HG02763 (cell line): ENCODE results near the gene ZNF232.
"Not testable (repeated sequence)": the region's sequence is repeated elsewhere in the genome, so short reads cannot be mapped to it uniquely, and the experiment has no call there.

Experiments
- ATAC-seq: cut with Tn5 transposase; IDR thresholded peaks from one replicate; pipeline ENCODE4 v1.9.1; 2021; ENCODE audit warnings: mild to moderate bottlenecking, moderate library complexity; ENCODE audit not compliant: unreplicated experiment

The ZNF232 gene

DNA sequence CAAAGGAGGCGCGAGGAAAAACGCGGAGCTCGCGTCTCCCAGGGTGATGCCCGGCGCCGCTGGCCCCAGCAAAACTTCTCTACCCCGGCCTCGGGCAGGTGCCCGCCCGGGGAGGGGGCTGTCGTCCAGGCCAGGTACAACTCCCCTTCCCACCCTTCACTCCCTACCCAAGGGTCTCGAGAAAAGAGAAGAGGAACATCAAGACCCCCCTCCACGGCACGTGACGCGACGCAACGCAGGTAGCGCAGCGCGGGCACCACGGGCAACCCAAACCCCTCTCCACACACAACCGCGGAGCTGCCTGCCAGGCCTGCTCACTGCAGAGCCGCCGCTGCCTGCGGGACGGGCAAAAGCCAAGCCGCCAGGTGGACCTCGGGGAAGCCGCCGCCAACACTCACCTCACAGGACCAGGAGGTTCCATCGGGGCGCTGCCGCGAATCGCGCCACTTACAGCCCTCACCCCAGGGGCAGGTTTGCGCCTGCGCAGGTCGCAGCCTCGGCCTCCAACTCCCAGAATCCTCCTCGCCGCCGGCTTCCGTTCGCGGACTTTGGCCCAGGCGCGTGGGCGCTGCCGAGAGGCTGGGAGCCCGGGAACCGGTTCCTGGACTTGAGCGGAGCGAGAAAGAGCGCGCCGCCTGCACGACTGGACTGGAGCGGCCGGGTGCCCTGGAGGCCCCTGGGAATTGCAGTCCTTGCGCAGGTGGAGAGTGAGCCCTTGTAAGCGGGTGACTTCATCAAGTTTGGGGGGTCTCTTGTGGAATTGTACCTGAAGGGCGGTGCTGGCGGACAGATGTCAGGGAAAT is at the start of gene ZNF232:
ZNF232 (minus strand) TSS at position 477 of the 803 bp plus-strand sequence; CDS start at position 421, 56 bp downstream.
- peak; percentile 84 for ATAC-seq

DNA sequence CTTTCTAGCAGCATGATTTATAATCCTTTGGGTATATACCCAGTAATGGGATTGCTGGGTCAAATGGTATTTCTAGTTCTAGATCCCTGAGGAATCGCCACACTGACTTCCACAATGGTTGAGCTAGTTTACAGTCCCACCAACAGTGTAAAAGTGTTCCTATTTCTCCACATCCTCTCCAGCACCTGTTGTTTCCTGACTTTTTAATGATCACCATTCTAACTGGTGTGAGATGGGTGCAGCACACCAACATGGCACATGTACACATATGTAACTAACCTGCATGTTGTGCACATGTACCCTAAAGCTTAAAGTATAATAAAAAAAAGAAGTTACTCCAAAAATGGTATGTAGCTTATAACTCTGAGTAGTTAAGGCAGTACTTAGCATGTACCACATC is 49.0 kb upstream of the ZNF232 start:
- not testable (repeated sequence) for ATAC-seq

DNA sequence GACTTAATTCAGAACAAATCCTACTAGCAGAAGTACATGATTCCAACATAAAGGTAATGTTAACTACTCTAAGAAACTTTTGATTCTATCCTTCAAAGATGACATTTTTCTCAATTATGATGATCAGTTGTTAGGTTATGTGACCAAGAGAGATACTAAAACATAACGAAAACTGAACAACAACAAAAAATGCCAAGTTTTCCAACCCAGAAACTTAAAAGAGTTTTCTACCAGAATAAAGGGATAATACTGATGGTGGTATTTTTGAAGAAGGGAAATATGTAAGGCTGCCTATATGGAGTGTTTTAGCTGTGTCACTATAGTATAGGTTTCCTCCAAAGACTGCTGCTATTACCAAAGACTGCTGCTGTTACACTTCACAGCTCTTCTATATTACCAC is 34.4 kb upstream of the ZNF232 start:
- ATAC-seq, result not testable (repeated sequence)

DNA sequence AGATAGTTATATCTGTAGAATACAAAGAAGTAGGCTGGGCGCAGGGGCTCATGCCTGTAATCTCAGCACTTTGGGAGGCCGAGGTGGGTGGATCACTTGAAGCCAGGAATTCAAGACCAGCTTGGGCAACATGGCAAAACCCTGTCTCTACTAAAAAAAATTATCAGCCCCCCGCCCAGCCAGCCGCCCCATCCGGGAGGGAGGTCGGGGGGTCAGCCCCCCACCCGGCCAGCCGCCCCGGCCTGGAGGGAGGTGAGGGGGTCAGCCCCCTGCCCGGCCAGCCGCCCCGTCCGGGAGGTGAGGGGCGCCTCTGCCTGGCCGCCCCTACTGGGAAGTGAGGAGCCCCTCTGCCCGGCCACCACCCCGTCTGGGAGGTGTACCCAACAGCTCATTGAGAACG is 31.2 kb upstream of the ZNF232 start:
- not testable (repeated sequence) for ATAC-seq

DNA sequence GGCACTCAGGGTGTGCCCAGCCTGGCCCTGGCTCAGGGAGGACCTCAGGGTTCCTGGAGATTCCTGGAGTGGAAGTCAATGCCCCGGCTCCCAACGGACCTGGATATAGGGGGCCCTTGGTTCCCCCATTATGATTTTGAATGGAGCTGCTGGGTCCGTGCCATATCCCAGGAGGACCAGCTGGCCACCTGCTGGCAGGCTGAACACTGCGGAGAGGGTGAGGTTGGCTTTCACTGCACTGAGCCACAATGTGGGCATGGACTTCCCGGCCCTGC is 27.7 kb upstream of the ZNF232 start:
- no peak for ATAC-seq

DNA sequence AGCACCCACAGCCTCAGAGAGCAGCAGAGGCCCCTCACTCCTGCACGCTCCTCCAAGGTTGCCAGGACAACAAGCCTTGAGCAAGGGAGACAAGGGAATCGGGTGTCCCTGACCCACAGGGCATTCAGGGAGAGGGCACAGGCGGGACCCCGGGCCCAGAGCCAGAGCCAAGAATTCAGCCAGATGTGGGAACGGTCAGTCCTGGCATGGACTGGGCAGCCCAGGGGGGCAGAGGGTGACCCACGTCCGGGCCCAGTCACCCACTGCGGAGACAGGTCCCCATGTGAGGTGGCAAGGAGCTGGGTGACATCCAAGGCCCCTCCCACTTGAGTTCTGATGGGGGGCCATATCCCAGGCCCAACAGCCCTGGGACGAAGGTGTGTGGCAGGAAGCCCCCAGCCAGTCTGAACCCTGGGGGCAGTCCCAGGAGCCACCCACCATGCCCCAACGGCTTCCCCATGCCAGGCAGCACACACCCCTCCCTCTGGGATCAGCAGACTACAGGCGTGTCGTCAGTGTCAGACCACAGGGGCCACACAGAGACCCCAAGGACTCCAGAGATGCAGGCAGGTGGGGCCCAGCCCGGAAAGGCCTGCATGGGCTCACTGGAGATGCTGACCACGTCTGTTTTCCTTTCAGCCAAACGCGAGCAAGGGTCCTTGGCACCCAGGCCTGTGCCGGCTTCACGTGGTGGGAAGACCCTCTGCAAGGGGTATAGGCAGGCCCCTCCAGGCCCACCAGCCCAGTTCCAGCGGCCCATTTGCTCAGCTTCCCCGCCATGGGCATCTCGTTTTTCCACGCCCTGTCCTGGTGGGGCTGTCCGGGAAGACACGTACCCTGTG is 27.2 kb upstream of the ZNF232 start:
- ATAC-seq, result no peak

DNA sequence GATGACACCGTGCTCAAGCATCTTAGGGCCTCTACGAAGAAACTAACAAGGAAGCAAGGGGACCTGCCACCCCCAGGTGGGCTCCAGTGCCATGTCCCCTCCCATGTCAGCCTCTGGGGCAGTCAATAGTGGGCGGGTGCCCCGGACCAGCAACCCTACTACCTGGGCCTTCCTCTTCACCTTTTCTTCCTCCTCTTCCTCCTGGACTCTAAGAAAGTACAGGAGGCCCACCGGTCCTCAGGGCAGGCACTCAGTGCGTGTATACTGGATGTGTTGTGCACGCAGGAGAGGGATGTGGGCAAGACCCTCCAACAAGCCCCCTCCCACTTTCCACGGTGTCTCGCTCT is 26.5 kb upstream of the ZNF232 start:
- ATAC-seq, result not testable (repeated sequence)

DNA sequence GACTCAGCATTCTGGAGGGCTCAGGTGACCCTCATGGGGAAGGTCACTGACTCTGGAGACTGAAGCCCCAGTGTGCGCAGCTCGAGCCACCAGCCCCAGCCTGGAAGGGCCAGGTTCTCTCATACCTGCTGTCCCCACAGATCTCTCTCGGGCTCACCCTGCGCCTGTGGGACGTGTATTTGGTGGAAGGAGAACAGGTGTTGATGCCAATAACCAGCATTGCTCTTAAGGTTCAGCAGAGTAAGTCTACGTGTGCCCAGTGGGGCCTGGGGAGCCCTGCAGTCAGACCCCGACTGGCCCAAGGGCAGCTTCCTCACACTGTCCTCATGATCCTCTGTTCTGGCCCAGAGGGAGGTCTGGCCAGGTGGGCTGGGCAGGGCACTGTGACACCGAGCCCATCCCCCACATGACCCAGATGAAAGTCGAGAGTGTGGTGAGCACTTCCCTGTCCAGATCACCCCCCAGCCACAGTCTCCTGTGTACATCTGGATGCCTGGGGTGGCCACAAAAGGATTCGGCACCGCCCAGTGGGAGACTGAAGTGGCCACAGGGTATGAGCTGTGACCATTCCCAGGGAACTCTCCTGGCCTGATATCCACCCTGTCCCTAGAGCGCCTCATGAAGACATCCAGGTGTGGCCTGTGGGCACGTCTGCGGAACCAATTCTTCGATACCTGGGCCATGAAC is 26.0 kb upstream of the ZNF232 start:
- not testable (repeated sequence) for ATAC-seq

DNA sequence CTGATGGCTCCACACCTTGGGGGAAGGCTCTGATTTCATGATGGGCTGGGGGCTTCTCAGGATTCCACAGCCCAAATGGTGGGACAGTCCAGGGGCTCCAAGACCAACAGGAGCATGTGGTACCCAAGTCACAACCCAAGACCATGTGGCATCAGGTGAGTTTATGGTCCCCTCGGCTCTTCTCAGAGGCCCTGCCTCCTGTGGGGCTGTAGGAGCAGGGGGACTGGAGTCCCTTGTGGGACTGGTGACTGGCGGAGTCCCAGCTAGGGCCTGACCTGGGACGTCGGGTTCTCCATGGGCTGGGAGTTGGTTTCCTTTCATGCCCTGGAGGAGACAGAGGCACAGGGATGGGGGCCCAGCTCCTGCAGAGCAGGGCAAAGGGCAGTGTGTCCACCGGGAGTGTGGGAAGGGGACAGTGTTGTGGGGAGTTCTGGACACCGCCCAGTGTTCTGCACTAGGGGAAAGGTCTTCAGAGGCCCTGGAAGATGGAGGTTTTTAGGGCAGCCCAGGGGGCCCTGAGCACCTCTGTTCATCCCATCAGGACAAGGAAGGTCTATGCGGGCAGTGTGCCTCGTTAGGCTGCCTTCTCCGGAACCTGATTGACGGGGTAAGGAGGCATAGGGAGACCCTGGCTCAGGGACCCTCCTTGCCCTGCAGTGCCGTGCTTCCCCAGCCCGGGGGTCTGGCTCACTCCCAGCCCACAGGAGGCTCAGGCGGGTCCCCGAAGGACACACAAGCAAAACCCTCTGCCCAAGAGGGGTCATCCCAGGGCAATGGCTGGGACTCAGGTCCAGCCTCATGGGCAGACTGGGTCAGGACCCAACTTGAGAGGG is 25.1 kb upstream of the ZNF232 start:
- not testable (repeated sequence) for ATAC-seq

DNA sequence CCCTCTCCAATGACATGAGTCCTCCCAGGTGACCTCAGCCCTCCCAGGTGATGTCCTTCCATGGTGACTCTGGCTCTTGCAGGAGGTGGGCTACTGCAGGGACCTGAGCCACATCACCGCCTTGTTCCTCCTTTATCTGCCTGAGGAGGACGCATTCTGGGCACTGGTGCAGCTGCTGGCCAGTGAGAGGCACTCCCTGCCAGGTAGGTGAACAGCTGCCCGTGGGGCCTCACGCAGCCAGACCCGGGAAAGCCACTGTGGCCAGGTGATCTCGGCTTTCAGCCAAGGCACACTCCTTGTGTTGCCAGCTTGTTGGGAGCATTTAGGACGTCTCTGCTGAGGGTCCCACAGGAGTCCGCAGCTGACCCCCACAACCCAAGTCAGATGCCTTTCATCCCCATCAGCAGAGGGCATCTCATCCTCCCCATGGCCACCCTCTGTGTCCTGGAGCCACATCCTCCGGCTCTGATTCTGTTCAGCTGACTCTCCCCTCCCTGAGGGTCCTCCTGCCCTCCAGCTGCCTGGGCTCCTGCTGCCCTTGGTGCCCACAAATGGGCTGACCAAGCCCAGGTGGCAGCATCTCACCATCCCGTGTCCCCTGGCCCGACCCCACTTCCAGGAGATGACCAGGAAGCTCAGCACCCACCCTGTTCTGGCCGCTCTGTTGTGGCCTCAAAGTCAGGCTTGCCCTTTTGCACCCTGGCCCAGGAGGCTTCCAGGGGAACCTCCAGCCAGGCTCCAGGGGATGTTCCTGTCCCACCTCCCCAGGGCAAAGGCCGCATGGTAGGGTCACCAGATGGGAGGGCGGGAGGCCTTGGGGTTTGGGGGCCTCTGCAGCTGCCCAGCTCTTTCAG is 24.3 kb upstream of the ZNF232 start:
- no peak for ATAC-seq

DNA sequence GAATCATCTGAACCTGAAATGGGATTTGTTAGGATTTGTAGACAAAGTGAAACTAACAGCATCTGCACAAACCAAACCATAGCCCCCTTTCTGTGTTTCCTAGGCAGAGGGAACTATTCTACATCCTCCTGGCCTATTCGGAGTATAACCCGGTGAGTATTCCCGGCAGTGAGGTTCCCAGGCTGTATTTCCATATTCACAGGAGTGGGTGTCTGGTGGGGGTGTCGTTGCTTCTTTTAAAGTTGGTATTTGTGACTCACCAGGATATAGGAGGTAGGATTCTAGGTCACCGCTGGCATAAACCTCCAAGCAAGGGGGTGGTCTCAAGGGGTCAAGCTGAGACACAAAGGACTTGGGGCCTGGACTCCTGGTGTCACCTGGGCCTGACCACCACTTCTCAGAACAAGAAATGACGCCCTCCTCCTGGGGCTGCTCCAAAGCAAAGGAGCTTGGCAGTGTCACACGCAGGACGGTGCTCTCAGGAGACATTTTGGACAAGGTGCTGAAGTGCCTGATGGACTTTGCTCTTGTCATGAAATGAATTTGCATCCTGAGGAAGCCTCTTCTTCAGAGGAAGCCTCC is 23.5 kb upstream of the ZNF232 start:
- not testable (repeated sequence) for ATAC-seq

DNA sequence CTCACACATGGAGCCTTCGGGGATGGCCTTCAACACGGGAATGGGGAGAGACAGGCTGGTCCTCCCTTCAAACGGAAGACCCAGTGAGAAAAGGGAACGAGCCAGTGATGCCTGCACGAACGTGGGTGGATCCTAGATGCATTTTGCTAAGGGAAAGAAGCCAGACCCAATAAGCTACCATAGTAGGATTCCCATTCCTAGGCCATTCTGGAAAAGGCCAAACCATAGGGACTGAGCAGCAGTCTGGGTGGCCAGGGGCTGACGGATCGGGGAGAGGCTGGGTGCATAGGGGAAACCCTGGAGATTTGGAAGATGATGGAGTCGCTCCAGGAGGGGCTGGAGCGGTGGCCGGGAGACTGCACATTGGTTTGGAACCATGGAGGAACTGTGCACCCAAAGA is 22.9 kb upstream of the ZNF232 start:
- not testable (repeated sequence) for ATAC-seq

DNA sequence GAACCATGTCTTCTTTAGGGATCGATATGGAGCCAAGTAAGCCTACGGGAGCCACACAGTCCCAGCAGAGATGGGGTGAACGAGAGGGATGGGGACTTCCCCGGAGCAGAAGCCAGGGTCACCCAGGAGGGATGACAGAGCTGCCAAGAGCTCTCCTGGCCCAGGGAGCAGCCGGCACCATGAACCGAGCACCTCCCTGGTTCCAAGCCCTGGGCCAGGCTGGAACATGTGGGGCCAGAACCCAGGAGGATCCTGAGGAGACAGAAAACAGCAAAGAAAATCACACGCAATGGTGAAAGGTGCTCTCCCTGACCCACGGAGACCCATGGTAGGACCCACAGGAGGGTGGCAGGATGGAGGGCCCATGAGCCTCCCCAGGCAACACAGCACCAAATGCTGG is 22.3 kb upstream of the ZNF232 start:
- ATAC-seq, result not testable (repeated sequence)

DNA sequence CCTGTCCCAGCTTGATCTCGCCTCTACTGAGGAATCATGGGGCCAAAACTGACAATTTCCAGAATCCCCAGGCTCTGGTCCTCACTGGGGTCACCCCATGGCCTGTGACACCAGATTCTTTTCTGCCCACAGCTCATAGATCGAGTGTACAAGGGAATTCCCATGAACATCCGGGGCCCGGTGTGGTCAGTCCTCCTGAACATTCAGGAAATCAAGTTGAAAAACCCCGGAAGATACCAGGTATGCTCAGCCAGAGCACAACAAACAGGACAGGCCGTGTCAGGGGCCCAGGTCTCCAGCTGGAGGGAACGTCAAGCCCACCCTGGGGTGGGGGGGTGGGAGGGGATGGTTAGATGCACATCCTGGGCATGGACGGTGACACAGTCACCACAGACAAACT is 21.6 kb upstream of the ZNF232 start:
- ATAC-seq, result no peak

DNA sequence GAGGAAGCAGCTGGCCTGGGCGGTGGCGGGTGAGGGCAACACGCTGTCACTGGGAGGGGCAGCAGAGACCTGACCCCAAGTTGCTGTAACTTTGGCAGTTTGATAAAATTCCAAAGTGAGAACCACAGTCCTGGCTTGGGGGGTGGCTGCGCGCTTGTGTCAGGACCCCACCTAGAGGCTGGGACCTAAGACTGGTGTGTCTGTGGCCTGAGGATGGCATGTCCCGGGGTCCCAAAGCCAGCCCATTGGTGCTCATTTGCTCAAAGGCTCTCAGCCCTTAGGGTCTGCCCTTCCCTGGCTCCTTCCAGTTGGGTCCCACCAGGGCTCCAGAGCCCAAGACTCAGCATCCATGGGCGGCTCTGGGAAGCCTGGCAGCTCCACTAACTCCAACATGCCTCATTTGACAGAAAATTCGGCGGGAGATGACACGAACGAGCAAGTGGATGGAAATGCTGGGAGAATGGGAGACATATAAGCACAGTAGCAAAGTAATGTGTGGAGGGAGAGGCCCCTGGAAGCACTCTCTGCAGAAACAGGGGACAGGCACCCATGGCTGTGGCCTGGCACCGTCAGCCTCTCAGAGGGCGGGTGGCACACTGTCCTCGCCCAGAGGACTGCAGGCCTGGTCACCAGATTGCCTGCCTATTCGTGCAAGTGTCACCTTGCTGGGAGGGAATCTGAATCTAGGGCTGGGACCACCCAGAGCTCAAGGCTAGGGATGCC is 21.0 kb upstream of the ZNF232 start:
- ATAC-seq, result not testable (repeated sequence)

DNA sequence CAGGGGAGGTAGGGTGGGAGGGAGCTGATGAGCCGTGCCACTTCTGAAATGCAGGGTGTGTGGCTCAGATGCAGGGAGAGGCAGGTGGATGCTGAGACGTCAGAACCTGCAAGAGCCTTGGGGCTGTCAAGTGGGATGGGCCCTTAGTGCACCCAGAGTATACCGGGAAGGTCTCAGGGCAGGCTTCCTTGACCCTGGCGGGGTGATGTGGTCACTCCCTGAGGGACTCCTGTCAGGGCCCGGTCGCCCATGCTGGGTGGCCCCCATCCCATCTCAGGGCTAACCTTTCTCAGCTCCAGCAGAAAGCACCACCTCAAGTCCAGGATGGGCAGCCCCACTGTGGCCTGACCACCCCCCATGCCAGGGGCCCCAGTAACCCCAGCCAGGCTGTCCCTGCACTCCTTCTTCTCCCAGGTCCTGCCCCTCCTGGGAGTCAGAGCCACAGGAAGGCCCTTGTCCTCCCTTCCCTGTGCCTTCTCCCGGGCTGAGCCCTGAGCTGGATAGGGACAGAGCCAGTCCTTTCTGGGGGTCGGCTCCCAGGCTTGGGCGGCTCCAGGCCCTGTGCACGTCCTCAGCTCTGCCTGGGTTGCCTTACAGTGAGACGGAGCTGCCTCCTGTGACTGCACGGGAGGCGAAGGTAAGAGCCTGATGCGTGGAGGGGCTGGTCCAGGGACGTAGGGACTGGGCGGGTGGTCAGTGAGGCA is 20.3 kb upstream of the ZNF232 start:
- not testable (repeated sequence) for ATAC-seq

DNA sequence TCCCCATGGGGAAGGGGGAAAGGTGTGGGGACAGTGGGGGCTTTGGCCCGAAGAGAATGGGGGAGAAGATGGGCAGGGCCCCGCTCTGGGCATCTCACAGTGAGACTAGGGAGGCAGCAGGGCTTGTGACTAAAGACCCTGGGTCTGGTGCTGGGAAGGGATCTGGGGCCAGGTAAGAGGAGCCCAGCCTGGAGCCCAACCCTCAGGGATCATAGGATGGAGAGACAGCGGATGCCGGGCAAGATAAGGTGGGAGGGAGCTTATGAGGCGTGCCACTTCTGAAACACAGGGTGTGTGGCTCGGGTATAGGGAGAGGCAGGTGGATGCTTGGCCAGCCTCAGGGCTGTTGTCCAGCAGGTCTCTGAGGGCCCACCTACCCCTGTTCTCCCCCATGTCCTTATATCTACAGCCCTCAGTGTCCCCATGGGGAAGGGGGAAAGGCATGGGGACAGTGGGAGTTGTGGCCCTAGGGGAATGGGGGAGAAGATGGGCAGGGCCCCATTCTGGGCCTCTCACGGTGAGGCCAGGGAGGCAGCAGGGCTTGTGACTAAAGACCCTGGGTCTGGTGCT is 19.6 kb upstream of the ZNF232 start:
- ATAC-seq, result no peak

DNA sequence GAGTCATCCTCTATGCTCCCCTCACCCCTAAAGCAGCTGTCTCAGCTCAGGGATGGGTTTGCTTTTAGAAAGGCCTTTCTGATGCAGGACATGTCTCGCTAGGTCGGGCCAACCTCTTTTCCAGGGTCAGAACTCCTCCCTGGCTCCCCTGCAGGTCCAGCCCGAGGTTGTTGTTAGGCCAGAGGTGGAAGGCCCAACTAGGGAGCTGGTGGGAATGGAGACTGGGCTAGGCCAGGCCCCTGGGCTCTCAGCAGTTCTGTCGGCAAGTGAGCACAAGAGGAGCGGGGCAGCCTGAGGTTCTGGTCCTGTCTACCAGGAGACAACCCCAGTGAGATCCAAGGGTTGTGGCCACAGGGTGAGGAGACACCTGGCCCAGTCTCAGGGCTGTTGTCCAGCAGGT is 19.0 kb upstream of the ZNF232 start:
- not testable (repeated sequence) for ATAC-seq
